Measurements from ENCODE around the gene CCDC102B.
"Not testable (repeated sequence)": the region's sequence is repeated elsewhere in the genome, so short reads cannot be mapped to it uniquely, and the experiment has no call there.

Gene CCDC102B

GRCh38 chr18:68992719-68993482 is 195.0 kb downstream of the CCDC102B start:
- Histone ChIP-seq H3K9ac (ENCODE audit: low read length) (no peak overlapping the region), H3K4me1 (ENCODE audit: control insufficient read depth, insufficient read depth, low read length) (no peaks in the 10 kb centered on the region), H3K9me3 (ENCODE audit: control insufficient read depth, low read length) (no peaks in the 10 kb centered on the region), H3K36me3 (ENCODE audit: control insufficient read depth, insufficient read depth, low read length) (no peaks in the 10 kb centered on the region), H3K27me3 (ENCODE audit: control insufficient read depth, insufficient read depth, low read length) (no peaks in the 10 kb centered on the region), H3K4me3 (ENCODE audit: low read length) (no peak overlapping the region)

DNA sequence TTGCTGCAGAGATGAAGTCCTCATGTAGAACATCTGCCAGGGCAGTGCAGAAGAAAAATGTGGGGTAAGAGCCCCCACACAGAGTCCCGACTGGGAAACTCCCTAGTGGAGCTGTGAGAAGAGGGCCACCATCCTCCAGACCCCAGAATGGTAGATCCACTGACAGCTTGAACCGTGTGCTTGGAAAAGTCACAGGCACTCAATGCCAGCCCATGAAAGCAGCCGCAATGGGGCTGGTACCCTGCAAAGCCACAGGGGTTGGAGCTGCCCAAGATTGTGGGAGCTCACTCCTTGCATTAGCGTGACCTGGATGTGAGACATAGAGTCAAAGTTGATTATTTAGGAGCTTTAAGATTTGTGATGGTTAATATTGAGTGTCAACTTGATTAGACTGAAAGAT is 197.8 kb downstream of the CCDC102B start:
- no peak overlapping the region for H3K9ac ChIP-seq (ENCODE audit: low read length)
- H3K36me3 ChIP-seq (ENCODE audit: control insufficient read depth, insufficient read depth, low read length): no peaks in the 10 kb centered on the region
- H3K27me3 ChIP-seq (ENCODE audit: control insufficient read depth, insufficient read depth, low read length): no peaks in the 10 kb centered on the region
- H3K4me1 ChIP-seq (ENCODE audit: control insufficient read depth, insufficient read depth, low read length): no peaks in the 10 kb centered on the region
- H3K4me3 ChIP-seq (ENCODE audit: low read length): no peak overlapping the region
- no peaks in the 10 kb centered on the region for H3K9me3 ChIP-seq (ENCODE audit: control insufficient read depth, low read length)

- Histone ChIP-seq H3K9me3 (ENCODE audit: control insufficient read depth, low read length) (no peaks in the 10 kb centered on the region), H3K27me3 (ENCODE audit: control insufficient read depth, insufficient read depth, low read length) (no peaks in the 10 kb centered on the region), H3K9ac (ENCODE audit: low read length) (no peak overlapping the region), H3K4me3 (ENCODE audit: low read length) (no peak overlapping the region), H3K36me3 (ENCODE audit: control insufficient read depth, insufficient read depth, low read length) (no peaks in the 10 kb centered on the region), H3K4me1 (ENCODE audit: control insufficient read depth, insufficient read depth, low read length) (no peaks in the 10 kb centered on the region)
Measured at GRCh38 chr18:68997845-68998244, 200.0 kb downstream of the CCDC102B start.

DNA sequence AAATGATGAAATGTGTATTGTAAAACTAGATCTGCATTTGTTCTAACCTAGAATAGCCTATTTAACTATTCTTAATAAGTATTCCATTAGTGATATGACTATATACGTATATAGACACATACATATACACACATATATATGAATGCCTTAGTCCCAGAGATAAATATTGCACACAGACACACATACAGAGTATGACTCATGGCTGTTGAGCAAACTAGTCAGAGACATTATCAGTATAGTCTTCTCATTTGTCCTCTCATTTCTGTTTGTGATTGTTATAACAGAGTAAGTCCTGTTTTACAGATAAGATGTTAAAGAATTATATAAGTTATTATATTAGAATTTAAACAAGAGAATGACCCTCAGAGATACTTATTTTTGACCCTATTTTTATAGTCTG is 202.5 kb downstream of the CCDC102B start:
- no peaks in the 10 kb centered on the region for H3K4me1 ChIP-seq (ENCODE audit: control insufficient read depth, insufficient read depth, low read length)
- H3K9me3 ChIP-seq (ENCODE audit: control insufficient read depth, low read length): no peaks in the 10 kb centered on the region

GRCh38 chr18:69002233-69002632 is 204.4 kb downstream of the CCDC102B start:
- H3K4me3 ChIP-seq (ENCODE audit: low read length): no peak overlapping the region
- no peaks in the 10 kb centered on the region for H3K9me3 ChIP-seq (ENCODE audit: control insufficient read depth, low read length)
- no peaks in the 10 kb centered on the region for H3K4me1 ChIP-seq (ENCODE audit: control insufficient read depth, insufficient read depth, low read length)
- no peaks in the 10 kb centered on the region for H3K27me3 ChIP-seq (ENCODE audit: control insufficient read depth, insufficient read depth, low read length)
- no peaks in the 10 kb centered on the region for H3K36me3 ChIP-seq (ENCODE audit: control insufficient read depth, insufficient read depth, low read length)
- H3K9ac ChIP-seq (ENCODE audit: low read length): no peak overlapping the region

More for the DNA sequence above, 202.5 kb downstream of the CCDC102B start:
- Histone ChIP-seq H3K36me3 (ENCODE audit: control insufficient read depth, insufficient read depth, low read length) (no peaks in the 10 kb centered on the region), H3K4me3 (ENCODE audit: low read length) (no peak overlapping the region), H3K9ac (ENCODE audit: low read length) (no peak overlapping the region), H3K27me3 (ENCODE audit: control insufficient read depth, insufficient read depth, low read length) (no peaks in the 10 kb centered on the region)

DNA sequence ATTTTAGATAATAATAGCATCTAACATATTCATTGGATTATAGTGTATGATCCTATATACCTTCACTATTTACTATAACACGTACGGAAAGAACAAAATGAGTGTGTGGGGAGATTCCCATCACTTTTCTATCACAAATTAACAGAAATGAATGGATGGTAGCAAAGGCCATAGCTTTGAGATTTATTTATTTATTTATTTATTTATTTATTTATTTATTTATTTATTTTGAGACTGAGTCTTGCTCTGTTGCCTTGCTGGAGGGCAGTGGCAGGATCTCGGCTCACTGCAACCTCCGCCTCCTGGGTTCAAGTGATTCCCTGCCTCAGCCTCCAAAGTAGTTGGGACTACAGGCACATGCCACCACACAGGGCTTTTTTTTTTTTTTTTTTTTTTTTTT is 208.3 kb downstream of the CCDC102B start:
- H3K4me3 ChIP-seq (ENCODE audit: low read length); H3K27me3 ChIP-seq (ENCODE audit: control insufficient read depth, insufficient read depth, low read length); H3K9ac ChIP-seq (ENCODE audit: low read length); H3K9me3 ChIP-seq (ENCODE audit: control insufficient read depth, low read length); H3K36me3 ChIP-seq (ENCODE audit: control insufficient read depth, insufficient read depth, low read length); H3K4me1 ChIP-seq (ENCODE audit: control insufficient read depth, insufficient read depth, low read length): not testable (repeated sequence)

DNA sequence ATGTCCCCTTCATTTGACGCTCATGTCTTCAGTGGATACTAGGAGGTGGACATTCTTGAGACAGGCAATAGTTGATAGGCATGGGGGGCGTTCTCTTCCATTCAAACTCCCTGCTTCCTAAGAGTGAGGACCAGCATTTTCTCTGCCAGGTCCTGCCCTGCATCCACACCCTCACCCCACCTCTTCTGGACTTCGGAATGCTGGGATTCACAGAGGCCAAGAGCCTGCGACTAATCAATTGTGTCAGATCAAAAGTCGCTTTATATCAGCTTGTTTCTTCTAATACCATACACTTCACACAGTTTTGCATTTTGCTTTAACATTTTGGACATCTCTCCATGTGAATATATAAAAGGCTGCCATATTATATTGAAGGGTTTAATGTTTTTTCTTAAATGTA is 210.7 kb downstream of the CCDC102B start:
- H3K9ac ChIP-seq (ENCODE audit: low read length): no peak overlapping the region
- no peaks in the 10 kb centered on the region for H3K27me3 ChIP-seq (ENCODE audit: control insufficient read depth, insufficient read depth, low read length)
- H3K36me3 ChIP-seq (ENCODE audit: control insufficient read depth, insufficient read depth, low read length): no peaks in the 10 kb centered on the region
- no peak overlapping the region for H3K4me3 ChIP-seq (ENCODE audit: low read length)
- H3K9me3 ChIP-seq (ENCODE audit: control insufficient read depth, low read length): no peaks in the 10 kb centered on the region
- no peaks in the 10 kb centered on the region for H3K4me1 ChIP-seq (ENCODE audit: control insufficient read depth, insufficient read depth, low read length)

DNA sequence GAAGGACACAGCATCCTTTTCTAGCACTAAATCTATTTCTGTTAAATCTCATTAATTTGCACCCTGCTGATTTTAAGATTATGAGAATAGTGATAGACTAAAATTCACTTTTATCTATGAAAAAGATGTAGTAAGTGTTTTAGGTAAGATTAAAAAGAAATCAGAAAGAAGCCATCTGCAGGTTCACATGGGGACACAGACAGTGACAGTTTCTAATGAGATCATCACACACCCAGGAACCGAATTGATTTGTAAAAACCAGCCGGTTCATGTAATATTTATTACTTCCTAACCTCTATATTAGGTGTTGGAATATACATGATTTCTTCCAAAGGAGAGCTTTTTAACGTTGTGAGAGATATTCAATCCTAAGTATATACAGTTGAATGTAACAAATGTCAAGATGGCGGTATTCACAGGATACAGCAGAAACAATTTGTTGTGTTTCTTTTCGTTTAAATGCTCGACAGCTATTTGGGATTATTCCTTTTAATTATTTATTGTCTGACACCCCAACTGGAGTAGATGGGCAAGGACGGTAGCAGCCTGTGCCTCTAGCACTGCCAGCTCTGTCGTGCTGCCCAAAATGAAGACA is 223.4 kb downstream of the CCDC102B start:
- Histone ChIP-seq H3K36me3 (ENCODE audit: control insufficient read depth, insufficient read depth, low read length) (no peaks in the 10 kb centered on the region), H3K9me3 (ENCODE audit: control insufficient read depth, low read length) (no peaks in the 10 kb centered on the region), H3K4me1 (ENCODE audit: control insufficient read depth, insufficient read depth, low read length) (no peaks in the 10 kb centered on the region), H3K9ac (ENCODE audit: low read length) (no peak overlapping the region), H3K27me3 (ENCODE audit: control insufficient read depth, insufficient read depth, low read length) (no peaks in the 10 kb centered on the region), H3K4me3 (ENCODE audit: low read length) (no peak overlapping the region)

GRCh38 chr18:69022426-69022825 is 224.5 kb downstream of the CCDC102B start:
- H3K36me3 ChIP-seq (ENCODE audit: control insufficient read depth, insufficient read depth, low read length): no peaks in the 10 kb centered on the region
- no peaks in the 10 kb centered on the region for H3K4me1 ChIP-seq (ENCODE audit: control insufficient read depth, insufficient read depth, low read length)
- H3K27me3 ChIP-seq (ENCODE audit: control insufficient read depth, insufficient read depth, low read length): no peaks in the 10 kb centered on the region
- H3K9ac ChIP-seq (ENCODE audit: low read length): no peak overlapping the region
- H3K9me3 ChIP-seq (ENCODE audit: control insufficient read depth, low read length): no peaks in the 10 kb centered on the region
- no peak overlapping the region for H3K4me3 ChIP-seq (ENCODE audit: low read length)

DNA sequence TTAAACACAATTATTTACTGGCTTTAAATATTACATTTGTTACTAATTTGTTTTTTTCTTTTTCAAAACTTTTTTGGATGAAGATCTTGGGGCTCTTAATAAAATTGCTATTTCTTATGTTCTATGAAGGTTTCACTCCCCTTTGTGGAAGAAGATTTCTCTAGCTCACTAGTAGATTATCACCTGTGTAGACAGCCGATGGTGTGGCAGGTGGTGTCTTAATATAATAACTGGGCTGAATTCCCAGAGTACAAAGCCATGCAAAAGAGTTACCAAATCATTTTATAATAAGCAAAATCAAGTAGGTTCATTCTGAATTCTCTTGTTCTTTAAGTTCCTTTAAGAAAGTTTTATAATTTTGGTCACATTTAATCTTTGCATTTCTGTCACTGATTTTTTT is 233.7 kb downstream of the CCDC102B start:
- H3K36me3 ChIP-seq (ENCODE audit: control insufficient read depth, insufficient read depth, low read length): no peaks in the 10 kb centered on the region
- H3K9ac ChIP-seq (ENCODE audit: low read length): no peak overlapping the region
- H3K4me3 ChIP-seq (ENCODE audit: low read length): no peak overlapping the region
- no peaks in the 10 kb centered on the region for H3K4me1 ChIP-seq (ENCODE audit: control insufficient read depth, insufficient read depth, low read length)
- no peaks in the 10 kb centered on the region for H3K9me3 ChIP-seq (ENCODE audit: control insufficient read depth, low read length)
- no peaks in the 10 kb centered on the region for H3K27me3 ChIP-seq (ENCODE audit: control insufficient read depth, insufficient read depth, low read length)

GRCh38 chr18:69032009-69032408 is 234.1 kb downstream of the CCDC102B start:
- no peaks in the 10 kb centered on the region for H3K4me1 ChIP-seq (ENCODE audit: control insufficient read depth, insufficient read depth, low read length)
- no peaks in the 10 kb centered on the region for H3K9me3 ChIP-seq (ENCODE audit: control insufficient read depth, low read length)
- no peaks in the 10 kb centered on the region for H3K27me3 ChIP-seq (ENCODE audit: control insufficient read depth, insufficient read depth, low read length)

DNA sequence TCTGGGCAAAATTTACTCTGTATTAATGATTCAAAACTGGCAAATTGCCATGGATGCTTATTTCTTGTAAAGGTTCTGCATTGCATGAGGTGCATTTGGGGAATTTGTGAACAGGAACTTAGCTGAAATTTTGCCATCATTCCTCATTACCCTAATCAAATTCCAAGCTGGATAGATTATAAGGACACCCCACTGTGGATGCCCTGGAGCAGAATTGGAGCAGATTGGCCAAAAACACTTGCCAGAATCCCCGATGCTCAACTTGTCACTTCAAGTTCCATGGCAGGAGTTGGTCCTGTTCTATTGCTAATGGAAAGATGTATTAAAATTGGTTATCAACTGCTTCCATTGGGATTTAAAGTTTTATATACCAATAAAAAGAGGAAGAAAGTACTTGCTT is 237.9 kb downstream of the CCDC102B start:
- Histone ChIP-seq H3K4me1 (ENCODE audit: control insufficient read depth, insufficient read depth, low read length) (no peaks in the 10 kb centered on the region), H3K27me3 (ENCODE audit: control insufficient read depth, insufficient read depth, low read length) (no peaks in the 10 kb centered on the region), H3K9ac (ENCODE audit: low read length) (no peak overlapping the region), H3K9me3 (ENCODE audit: control insufficient read depth, low read length) (no peaks in the 10 kb centered on the region), H3K36me3 (ENCODE audit: control insufficient read depth, insufficient read depth, low read length) (no peaks in the 10 kb centered on the region), H3K4me3 (ENCODE audit: low read length) (no peak overlapping the region)

More at GRCh38 chr18:69032009-69032408, 234.1 kb downstream of the CCDC102B start:
- Histone ChIP-seq H3K9ac (ENCODE audit: low read length) (no peak overlapping the region), H3K36me3 (ENCODE audit: control insufficient read depth, insufficient read depth, low read length) (no peaks in the 10 kb centered on the region), H3K4me3 (ENCODE audit: low read length) (no peak overlapping the region)

Measured in mucosa of stomach (tissue), 1 donor.